T-helper 1 cell treated with Interleukin-12 subunit alpha and Interleukin-12 subunit beta and Interleukin-4 antibody, amounts not matched to agents 30 ng/mL and 1 ng/mL, for 36 hours (primary cell): ENCODE data around the gene FANCL. TPM values are rescaled to one million over a fixed set of nuclear protein-coding genes. Genes with fewer than 3 reads are reported as not detected.
"Not testable (repeated sequence)": the region's sequence is repeated elsewhere in the genome, so short reads cannot be mapped to it uniquely, and the experiment has no call there.

Experiments
- intact Hi-C: fragments of 100-400 bp; cut with micrococcal nuclease; formaldehyde crosslinking; loops from one replicate; pipeline ENCODE4 v1.15.1; 2024
- total RNA-seq: library from RNA; stranded (reverse); gene quantifications from 2 replicates; pipeline ENCODE4 v1.2.3, GENCODE V29; 2022

The FANCL gene
- total RNA-seq, 1 donor from 2014 or later, result 12.5 TPM

DNA sequence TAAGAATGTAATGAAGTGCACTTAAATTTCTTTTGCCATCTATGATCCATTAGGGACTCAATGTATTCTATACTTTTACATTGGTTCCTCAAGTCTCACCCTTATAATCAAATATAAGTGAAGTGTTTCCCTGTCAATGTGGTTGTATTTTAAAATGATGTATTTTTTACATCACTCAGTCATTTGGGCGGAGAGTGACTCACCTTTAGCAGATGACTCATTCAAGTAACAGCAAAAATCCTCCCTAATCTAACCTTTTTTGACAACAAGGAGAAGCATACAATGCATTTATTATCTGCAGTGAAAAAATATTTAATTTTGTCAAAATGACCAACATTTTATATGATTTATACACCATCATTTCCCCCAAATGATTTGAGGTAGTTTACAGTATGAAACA is 94.4 kb downstream of the FANCL start:
- intact Hi-C loops, result no loop called here

- intact Hi-C loops, result not testable (repeated sequence)
These were observed 95.4 kb downstream of the FANCL start for GRCh38 chr2:58145769-58146168.

- intact Hi-C loops, result loop anchor here (5.0 kb wide), 1 partner anchor 93 kb away; the partner anchor contains the start of gene VRK2
These were observed 100.5 kb downstream of the FANCL start for GRCh38 chr2:58140508-58141072.

DNA sequence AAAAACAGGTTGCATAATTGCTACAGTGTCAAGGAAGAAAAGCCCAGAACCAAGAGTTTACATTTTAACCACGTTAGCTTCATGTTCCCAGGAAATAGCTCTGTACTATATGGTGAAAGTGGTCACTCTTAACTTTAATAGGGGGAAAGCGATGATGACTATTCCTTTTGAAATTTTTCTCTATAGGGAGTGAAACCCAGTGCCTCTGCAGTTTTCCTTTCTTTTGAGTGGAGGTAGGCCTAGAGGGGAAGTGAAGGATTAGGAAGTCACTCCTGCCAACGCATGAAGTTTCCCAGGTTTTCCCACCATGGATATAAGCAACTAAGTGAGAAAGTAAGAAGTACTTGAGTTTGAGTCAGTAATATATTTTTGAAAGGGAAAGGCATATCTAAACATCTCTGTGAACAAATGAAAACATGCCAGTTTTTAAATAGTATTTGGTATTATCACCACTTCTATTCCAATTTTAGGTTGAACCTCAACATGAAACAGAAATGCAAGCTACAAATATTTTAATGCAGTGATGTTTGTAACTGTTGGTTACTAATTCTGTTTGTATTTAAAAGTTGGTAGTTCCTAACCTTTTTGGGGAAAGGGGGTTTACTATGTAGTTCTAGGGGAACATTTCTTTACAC is 102.6 kb downstream of the FANCL start:
- intact Hi-C loops, result no loop called here

DNA sequence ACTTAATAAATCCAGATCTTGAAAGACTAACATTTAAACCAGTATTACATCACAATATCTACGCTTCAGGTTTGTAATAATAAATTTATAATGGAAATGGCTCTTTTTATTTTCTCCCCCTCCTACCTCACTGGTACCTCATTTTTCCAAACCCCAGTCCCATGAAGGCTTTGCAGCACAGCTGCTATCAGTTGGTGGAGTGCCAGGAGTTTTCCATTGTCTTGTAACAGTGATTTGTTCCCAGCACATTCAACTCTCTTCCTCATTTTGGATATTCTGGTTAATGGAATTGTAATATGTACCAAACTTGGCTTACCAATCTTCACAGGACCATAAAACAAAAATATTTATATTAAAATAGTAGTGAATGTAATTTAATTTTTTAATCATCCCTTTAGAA is 103.3 kb downstream of the FANCL start:
- intact Hi-C loops, result no loop called here

DNA sequence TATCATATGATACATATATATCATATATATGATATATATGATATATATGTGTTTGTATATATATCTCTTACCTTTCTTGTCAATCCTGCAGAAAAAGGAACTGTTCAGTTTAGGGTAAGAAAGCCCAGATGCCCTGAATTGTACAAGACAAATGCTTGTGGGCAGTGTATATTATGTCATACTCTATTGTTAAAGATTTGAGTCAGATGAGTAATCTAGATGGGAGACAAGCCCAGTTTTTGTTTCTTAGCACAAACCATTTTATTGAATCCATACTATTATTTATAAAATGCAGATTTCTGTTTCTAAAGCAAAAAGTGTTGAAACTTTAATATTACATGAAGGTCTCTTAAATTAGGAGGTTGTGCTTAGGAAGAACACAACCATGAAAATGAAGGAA is 103.9 kb downstream of the FANCL start:
- intact Hi-C loops, result no loop called here

DNA sequence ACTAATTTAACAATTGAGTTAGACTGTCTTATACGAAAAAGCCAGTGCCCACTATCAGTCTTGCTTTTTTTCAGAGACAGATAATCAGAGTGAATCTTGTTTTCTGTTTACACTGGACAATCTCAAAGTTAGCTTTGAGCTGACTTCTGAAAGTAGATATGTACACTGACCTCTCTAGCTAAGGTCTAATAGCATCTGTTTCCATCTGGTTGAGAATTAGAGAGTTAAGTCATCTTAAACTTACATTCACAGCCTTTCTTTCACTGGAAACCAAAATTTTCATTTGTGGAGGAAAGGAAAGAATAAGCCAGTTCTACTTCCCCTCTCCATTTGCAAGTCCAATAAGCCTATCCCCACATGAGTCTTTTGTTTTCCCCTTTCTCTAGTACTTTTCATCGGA is 105.3 kb downstream of the FANCL start:
- intact Hi-C loops, result no loop called here

DNA sequence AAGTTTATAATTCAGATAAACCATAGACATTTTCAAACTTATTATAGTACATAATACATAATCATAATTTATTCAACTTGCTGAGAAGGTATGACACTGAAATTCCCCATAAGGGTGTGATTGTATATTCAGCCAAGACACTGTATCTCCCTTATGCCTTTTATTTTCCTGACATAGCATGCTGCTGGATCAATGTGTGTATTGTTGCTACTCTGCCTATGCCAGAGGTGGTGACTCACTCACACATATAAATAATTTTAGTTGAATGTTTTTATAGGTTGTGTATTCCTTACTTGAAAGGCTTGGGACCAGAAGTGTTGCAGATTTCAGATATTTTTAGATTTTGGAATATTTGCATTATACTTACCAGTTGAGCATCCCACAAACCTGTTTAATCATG is 107.7 kb downstream of the FANCL start:
- intact Hi-C loops, result no loop called here

GRCh38 chr2:58131191-58132011 is 109.7 kb downstream of the FANCL start:
- intact Hi-C loops, result no loop called here

- intact Hi-C loops, result no loop called here
These were observed 110.9 kb downstream of the FANCL start for GRCh38 chr2:58130238-58130637.

DNA sequence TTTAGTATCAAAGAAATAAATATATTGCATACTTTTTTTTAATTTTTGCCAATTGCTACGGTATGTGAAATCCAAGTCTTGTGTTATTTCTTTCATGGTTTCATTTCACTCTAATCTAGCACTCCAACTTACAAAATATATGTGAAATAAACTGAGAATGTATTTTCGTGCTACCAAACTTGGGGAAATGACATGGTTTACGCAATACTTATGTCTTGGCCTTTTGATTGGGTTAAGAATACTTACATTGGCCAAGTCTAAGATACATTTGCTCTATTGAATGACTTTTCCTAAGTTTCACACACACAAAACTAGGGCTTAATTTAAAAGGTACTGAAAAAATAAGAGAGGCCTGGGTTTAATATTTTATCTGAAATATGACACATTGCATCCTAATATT is 114.0 kb downstream of the FANCL start:
- intact Hi-C loops, result no loop called here

DNA sequence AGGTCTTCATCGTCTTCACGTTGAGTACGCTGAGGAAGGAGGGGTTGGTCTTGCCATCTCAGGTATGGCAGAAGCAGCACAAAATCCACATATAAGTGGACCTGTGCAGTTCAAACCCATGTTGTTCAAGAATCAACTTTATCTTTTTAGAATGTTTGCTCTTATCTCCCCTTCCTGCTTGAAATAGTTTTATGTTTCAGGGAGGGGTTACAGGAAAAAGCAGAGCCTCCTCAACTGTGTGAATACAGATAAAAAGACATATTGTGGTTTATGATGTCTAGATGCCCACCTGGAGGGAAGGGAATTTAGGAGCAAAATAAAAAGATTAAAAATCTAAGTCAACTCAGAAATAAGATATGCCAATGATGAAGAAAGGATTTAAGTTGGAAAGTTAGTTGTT is 118.6 kb downstream of the FANCL start:
- intact Hi-C loops, result no loop called here

DNA sequence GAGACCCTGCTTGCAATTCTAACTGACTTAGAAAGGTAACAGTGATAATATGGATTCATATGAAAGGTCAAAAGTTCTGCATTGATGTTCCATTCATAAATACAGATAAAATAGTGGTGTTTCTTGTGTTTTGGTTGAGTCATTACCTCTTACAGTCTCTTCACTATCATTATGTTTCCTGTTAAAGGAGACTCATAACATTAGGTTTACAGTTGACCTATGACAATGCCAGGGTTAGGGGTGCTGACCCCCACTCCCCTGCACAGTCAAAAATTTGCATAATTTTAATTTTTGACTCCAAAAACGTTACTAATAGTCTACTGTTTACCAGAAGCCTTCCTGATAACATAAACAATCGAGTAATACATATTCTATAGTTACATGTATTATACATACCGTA is 119.1 kb downstream of the FANCL start:
- intact Hi-C loops, result no loop called here

- intact Hi-C loops, result no loop called here
These were observed 120.4 kb downstream of the FANCL start for GRCh38 chr2:58120626-58121229.

DNA sequence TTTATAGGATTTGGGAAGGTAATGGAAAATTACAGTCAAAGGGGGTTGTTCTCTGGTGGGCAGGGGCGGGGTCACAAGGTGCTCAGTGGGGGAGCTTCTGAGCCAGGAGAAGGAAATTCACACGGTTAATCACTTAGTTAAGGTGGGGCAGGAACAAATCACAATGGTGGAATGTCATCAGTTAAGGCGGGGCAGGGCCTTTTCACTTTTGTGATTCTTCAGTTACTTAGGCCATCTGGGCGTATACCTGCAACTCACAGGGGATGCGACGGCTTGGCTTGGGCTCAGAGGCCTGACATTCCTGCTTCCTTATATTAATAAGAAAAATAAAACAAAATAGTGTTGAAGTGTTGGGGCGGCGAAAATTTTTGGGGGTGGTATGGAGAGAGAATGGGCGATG is 127.6 kb downstream of the FANCL start:
- intact Hi-C loops, result not testable (repeated sequence)

- intact Hi-C loops, result no loop called here
These were observed 130.4 kb downstream of the FANCL start for GRCh38 chr2:58110765-58111164.

- intact Hi-C loops, result no loop called here
These were observed 131.6 kb downstream of the FANCL start for GRCh38 chr2:58109481-58109880.

Other genes starting within 250 kb of the FANCL start
- 22.6 and 23.6 TPM in 2 replicates for gene VRK2, start 194.5 kb downstream of the FANCL start, total RNA-seq